Kidney tubule cell (primary cell): ENCODE measurements around the gene CRYZL1.

Experiments used
- DNase-seq: peaks from one replicate; pipeline ENCODE4 v3.0.0-alpha.2; 2018; ENCODE audit warnings: low spot score

Gene CRYZL1

DNA sequence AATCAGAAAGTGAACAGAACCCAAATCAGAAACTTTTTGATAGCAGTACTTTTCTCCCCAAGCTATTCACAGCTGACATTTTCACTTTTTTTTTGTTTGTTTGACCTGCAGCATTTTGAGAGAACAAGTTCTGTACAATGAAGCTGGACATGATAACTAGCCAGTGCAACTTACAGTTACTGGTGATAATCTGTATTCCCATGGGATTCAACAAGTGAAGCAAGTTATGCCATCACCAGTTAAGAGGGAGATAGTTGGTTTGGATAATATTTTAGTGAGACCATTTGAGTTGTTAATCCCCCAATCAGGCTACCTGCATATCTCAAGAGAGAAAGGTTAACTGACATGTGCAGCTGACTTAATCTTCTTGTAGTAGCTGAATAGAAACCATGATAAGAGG lies 80.6 kb downstream of the CRYZL1 start:
- DNase-seq: no peak

DNA sequence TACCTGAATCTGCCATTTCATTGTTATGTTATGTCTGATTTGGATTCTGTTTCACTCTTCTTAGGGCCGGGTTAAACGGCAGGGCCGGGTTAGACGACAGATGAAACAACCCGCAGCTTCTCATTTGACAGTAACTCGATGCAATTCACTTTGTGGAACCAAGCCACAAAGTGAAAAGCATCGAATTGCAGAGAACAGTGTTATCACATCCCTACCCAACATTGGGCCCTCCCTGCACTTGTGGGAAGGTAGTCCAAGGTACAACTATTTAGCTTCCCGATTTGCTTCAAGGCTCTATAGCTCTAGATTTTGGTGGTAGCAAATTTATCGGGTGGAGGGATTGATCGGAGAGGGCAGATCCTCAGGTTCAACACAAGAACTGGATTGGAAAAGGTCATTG lies 81.7 kb downstream of the CRYZL1 start:
- no peak for DNase-seq

DNA sequence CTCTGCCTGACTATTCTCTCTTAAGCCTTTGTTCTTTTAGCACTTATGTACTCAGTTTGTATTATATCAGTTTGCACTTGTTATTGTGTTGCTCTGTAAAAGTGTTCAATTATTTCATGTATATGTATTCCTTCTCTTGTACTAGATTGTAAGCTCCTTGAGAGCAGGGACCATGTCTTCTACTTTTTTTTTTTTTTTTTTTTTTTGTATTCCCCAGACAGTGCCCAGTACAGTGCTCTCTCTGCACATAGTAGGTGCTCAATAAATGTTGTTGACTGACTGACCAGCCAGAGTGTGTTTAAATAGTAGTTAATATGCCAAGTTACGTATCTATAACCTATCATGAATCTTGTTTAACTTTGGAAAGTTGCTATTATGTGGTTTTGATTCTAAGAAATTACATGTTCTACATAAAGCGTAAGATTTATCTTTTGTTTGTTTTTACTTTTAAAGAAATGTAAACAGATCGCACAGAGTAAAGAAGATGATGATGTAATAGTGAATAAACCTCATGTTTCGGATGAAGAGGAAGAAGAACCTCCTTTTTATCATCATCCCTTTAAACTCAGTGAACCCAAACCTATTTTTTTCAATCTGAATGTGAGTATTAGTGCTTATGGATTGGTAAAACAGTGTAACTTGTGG lies 82.6 kb downstream of the CRYZL1 start:
- DNase-seq: no peak

DNA sequence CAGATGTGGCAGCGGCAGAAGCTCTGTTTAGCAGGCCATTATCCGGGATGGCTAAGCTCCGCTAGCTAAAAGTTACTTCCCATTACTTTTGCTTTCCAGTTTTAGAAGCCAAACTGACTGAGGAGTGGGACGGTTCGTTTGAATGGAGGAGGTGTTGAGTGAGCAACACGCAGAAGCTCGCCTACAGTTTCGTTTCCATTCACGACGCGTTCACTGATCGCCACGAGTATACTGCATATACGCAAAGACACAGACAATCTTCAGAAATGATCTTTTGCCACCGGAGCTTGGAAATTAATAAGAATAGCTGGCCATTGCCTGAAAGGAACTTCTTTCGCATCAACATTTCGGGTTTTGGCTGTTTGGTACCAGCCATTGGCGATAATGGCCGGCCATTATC lies 84.1 kb downstream of the CRYZL1 start:
- DNase-seq: no peak

DNA sequence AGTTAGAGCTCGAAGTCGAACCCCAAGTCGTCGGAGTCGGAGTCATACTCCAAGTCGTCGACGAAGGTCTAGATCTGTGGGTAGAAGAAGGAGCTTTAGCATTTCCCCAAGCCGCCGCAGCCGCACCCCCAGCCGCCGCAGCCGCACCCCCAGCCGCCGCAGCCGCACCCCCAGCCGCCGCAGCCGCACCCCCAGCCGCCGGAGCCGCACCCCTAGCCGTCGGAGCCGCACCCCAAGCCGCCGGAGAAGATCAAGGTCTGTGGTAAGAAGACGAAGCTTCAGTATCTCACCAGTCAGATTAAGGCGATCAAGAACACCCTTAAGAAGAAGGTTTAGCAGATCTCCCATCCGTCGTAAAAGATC lies 86.6 kb downstream of the CRYZL1 start:
- no peak for DNase-seq

DNA sequence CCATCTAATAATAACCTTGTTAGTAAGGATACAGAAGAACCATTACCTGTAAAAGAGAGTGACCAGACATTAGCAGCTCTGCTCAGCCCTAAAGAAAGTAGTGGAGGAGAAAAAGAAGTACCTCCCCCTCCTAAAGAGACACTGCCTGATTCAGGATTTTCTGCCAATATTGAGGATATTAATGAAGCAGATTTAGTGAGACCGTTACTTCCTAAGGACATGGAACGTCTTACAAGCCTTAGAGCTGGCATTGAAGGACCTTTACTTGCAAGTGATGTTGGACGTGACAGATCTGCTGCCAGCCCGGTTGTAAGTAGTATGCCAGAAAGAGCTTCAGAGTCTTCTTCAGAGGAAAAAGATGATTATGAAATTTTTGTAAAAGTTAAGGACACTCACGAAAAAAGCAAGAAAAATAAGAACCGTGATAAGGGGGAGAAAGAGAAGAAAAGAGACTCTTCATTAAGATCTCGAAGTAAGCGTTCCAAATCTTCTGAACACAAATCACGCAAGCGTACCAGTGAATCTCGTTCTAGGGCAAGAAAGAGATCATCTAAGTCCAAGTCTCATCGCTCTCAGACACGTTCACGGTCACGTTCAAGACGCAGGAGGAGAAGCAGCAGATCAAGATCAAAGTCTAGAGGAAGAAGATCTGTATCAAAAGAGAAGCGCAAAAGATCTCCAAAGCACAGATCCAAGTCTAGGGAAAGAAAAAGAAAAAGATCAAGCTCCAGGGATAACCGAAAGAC lies 87.1 kb downstream of the CRYZL1 start:
- no peak for DNase-seq

DNA sequence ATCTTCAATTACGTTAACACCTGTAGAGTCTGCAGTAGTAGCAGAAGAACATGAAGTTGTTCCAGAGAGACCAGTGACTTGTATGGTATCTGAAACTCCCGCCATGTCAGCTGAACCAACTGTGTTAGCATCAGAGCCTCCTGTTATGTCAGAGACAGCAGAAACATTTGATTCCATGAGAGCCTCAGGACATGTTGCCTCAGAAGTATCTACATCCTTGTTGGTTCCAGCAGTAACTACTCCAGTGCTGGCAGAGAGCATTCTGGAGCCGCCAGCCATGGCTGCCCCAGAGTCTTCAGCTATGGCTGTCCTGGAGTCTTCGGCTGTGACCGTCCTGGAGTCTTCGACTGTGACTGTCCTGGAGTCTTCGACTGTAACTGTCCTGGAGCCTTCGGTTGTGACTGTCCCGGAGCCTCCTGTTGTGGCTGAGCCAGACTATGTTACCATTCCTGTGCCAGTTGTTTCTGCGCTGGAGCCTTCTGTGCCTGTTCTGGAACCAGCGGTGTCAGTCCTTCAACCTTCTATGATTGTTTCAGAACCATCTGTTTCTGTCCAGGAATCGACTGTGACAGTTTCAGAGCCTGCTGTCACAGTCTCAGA lies 88.4 kb downstream of the CRYZL1 start:
- no peak for DNase-seq

DNA sequence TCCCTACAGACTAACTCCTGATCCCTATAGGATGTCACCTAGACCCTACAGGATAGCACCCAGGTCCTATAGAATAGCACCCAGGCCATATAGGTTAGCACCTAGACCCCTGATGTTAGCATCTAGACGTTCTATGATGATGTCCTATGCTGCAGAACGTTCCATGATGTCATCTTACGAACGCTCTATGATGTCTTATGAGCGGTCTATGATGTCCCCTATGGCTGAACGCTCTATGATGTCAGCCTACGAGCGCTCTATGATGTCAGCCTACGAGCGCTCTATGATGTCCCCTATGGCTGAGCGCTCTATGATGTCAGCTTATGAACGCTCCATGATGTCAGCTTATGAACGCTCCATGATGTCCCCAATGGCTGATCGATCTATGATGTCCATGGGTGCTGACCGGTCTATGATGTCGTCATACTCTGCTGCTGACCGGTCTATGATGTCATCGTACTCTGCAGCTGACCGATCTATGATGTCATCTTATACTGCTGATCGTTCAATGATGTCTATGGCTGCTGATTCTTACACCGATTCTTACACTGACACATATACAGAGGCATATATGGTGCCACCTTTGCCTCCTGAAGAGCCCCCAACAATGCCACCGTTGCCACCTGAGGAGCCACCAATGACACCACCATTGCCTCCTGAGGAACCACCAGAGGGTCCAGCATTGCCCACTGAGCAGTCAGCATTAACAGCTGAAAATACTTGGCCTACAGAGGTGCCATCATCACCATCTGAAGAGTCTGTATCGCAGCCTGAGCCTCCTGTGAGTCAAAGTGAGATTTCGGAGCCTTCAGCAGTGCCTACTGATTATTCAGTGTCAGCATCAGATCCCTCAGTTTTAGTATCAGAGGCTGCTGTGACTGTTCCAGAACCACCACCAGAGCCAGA lies 89.2 kb downstream of the CRYZL1 start:
- no peak for DNase-seq

DNA sequence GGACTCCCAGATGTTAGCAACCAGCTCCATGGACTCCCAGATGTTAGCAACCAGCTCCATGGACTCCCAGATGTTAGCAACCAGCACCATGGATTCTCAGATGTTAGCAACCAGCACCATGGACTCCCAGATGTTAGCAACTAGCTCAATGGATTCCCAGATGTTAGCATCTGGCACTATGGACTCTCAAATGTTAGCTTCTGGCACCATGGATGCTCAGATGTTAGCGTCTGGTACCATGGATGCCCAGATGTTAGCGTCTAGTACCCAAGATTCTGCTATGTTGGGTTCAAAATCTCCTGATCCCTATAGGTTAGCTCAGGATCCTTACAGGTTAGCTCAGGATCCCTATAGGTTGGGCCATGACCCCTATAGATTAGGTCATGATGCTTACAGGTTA lies 89.9 kb downstream of the CRYZL1 start:
- DNase-seq: no peak

DNA sequence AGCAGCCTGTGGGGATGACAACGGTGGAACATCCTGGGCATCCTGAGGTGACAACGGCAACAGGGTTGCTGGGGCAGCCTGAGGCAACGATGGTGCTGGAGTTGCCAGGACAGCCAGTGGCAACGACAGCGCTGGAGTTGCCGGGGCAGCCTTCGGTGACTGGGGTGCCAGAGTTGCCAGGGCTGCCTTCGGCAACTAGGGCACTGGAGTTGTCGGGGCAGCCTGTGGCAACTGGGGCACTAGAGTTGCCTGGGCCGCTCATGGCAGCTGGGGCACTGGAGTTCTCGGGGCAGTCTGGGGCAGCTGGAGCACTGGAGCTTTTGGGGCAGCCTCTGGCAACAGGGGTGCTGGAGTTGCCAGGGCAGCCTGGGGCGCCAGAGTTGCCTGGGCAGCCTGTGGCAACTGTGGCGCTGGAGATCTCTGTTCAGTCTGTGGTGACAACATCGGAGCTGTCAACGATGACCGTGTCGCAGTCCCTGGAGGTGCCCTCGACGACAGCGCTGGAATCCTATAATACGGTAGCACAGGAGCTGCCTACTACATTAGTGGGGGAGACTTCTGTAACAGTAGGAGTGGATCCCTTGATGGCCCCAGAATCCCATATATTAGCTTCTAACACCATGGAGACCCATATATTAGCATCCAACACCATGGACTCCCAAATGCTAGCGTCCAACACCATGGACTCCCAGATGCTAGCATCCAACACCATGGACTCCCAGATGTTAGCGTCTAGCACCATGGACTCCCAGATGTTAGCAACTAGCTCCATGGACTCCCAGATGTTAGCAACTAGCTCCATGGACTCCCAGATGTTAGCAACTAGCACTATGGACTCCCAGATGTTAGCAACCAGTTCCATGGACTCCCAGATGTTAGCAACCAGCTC lies 90.5 kb downstream of the CRYZL1 start:
- no peak for DNase-seq

DNA sequence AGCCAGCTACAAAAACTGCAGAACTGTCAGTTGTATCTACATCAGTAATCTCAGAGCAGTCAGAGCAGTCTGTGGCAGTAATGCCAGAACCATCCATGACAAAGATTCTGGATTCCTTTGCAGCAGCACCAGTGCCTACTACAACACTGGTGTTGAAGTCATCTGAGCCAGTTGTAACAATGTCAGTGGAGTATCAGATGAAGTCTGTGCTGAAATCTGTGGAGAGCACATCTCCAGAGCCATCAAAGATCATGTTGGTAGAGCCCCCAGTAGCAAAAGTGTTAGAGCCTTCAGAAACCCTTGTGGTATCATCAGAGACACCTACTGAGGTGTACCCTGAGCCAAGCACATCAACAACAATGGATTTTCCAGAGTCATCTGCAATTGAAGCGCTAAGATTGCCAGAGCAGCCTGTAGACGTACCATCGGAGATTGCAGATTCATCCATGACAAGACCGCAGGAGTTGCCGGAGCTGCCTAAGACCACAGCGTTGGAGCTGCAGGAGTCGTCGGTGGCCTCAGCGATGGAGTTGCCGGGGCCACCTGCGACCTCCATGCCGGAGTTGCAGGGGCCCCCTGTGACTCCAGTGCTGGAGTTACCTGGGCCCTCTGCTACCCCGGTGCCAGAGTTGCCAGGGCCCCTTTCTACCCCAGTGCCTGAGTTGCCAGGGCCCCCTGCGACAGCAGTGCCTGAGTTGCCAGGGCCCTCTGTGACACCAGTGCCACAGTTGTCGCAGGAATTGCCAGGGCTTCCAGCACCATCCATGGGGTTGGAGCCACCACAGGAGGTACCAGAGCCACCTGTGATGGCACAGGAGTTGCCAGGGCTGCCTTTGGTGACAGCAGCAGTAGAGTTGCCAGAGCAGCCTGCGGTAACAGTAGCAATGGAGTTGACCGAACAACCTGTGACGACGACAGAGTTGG lies 91.4 kb downstream of the CRYZL1 start:
- no peak for DNase-seq

DNA sequence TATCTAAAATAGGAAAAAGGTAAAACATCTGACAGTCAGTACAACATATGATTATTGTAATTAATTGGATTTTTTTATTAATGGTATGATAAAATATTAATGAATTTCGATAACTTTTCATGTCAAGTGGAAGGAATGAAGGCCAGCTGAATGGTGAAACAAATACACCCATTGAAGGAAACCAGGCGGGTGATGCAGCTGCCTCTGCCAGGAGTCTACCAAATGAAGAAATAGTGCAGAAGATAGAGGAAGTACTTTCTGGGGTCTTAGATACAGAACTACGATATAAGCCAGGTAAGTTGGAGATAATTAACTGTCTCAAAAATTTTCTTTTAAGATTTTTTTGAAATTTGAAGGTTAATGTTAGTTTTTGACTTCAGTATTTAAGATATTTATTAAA lies 95.5 kb downstream of the CRYZL1 start:
- DNase-seq: no peak

DNA sequence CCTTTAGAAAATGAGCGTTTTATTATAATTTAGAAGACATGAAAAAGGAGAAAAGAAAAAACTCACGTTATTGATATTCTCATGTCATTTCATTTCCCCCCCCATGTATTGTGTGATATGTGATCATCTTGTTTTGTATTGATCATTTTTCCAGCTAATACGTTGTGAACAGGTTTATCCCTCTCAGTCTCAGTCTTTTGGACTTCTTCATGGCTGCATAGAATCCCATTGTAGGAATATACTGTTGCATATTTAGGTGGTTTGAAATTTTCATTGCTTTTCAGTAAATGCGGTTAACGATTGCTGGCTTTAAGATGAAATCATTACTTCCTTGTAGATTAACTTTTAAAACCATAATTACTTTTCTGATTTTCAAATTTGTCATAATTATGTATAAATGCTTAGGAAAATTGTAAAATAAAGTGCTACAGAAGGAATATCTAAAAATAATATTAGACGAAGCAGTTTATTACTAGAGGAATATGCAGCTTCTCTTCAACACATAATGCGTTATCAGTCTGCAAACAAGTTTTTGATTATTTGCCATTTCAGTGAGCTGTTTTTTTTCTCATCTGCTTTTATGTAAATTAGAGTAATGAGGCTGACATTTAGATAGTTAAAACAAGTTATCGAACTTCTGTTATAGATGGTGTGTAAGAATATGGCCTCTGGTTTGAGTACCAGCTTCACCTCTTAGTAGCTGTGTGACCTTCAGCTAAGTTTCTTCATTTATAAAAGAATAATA lies 96.9 kb downstream of the CRYZL1 start:
- DNase-seq: no peak

DNA sequence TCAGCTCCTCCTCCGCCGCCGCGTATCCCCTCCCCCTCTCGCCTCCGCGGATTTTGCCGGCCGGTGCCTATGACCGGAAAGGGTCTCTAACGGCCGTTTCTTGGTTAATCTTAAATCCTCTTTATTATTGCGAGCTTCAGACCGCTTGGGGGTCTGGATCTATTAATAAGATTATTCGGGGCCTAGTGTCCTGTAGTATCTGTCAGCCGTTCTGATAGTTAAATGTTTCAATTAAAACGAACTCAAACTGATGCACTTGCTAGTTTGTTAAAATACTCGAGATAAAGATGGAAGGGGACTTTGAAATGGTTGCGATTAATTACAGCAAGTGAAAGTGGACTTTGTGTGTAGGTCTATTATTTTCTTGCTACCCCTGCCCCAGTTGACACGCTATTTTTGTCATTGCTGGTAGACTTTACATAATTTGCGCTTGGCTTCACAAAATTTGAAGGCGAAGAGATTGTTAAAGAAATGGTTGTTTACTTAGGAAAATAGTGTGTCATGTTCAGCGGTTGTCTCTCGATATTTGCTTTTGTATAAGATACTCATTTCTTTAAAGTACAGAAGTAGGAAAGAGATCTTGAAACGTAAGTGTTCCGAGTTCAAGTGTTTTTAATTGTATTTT lies 97.9 kb downstream of the CRYZL1 start:
- DNase-seq: peak; percentile 66

DNA sequence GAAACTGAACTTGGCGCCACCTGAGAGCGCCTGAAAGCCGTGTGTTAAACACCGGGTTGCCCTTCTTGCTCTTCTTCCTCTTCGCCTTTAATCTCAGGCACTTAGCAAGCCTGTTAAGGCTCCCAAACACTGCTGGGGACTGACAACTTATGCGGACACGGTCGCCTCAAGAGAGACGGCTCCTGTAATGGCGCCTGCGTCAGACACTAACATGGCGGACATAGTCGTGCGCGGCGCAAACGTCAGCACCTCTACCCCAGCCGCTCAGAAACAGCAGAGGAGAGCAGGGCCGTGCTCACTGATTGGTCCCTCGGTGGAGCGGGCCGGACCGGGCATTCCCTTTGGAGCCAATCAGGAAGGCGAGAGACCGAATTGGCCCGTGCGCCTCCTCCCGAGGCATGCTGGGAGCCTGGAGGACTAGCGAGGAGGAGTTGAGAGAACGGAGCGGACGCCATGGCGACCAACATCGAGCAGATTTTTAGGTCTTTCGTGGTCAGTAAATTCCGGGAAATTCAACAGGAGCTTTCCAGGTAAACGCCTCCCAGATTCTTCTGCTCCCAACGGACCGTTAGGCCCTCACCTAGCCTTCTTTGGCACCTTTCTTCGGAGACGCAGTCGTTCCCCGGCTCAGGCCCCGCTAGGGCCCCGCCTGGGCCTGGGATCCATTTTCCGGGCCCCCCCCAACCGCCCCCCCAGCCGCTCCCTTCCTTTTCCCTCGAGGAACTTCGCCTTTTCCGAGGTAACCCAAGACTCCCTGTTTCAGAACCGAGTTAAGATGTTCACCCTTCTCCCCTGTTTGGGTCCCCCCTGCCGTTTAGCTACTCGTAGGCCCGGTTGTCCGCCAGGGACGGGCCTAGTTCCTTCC lies 98.7 kb downstream of the CRYZL1 start, which contains the start of gene SON:
Gene SON, plus strand, starts transcription at position 399 of the 865 bp plus-strand sequence. Its CDS starts 55 bp downstream, at position 454.
- peak; percentile 99 for DNase-seq

DNA sequence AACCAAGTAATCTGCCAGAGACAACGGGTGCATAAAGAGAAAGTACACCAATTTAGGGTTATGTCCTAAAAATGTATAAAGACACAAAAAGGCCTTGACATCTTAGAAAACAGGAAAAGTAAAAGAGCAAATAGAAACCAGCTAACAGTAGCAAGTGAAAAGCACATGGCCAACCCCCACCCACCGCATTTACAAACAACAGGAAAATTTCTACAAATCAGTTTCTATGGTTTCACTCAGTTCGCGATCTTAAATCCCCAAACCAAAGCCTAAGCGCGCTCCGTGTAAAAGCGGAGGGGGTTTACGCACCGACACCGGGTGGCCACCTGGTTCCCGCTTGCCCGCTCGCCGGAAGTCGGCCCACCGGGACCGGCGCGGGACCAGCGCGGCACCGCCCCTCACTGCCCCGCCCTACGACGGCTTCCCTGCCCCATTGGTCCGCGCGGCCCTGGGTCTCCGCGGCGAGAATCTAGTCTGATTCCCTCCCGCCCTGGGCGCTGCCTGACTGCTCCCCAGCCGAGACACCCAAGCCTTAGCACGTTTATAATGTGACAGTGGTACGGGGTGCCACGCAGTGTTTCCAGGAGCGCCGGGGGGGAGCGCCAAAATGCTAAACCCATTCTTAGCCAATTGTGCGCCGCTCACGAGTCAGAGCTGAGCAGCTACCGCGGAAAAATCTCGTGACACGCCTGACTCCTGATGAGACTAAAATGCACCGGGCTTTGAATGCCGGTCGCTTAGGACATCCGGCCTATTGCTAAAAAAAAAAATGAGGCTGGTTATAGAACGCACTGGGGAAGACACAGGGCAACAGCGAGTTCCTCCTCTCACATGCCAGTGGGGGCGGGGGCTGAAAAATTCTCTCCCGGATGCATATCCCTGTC lies 99.5 kb downstream of the CRYZL1 start, which contains the start of gene GART:
Gene GART, minus strand, starts transcription at position 362 of the 884 bp plus-strand sequence. CDS start 2,802 bp downstream, outside the sequence.
- peak; percentile 84 for DNase-seq
